Subcutaneous adipose tissue (tissue), 4 donors: ENCODE measurements around the gene ALDH9A1. TPM values are rescaled to one million over a fixed set of nuclear protein-coding genes. Genes with fewer than 3 reads are reported as not detected.

Experiments used
- total RNA-seq, 4 donors: library from RNA; depleted of rRNA; stranded (reverse); fragments of >200 nt; gene quantifications; one replicate each; pipeline ENCODE4 v1.1.0, GENCODE V29; 2016
- TF ChIP-seq, protein P1 (sequence below): fragments of 450-650 bp; IDR thresholded peaks from one replicate; pipeline ENCODE4 v1.5.1; 2016; ENCODE audit warnings: low read depth, mild to moderate bottlenecking, control low read depth, antibody characterized with exemption, moderate library complexity

Gene ALDH9A1
- total RNA-seq, 4 donors from 2014 or later: 113 to 174 (median 150) TPM

DNA sequence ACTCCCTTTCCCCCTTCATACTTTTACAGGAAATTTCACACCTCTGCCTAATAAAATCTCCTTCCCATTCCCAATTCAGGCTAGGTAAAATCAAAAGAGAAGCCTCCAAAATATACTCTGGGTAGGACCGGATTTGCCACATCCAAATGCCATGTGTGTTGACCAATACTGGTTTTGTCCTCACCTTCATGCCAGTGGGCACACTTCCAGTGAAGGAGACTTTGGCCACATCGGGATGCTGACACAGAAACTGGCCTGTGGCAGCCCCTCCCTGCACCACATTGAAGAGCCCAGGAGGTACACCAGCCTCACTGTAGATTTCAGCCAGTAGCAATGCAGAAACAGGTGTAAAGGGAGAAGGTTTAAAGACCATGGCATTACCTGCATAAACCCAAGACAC is 18.1 kb downstream of the ALDH9A1 start:
- TF ChIP-seq, protein P1, sequence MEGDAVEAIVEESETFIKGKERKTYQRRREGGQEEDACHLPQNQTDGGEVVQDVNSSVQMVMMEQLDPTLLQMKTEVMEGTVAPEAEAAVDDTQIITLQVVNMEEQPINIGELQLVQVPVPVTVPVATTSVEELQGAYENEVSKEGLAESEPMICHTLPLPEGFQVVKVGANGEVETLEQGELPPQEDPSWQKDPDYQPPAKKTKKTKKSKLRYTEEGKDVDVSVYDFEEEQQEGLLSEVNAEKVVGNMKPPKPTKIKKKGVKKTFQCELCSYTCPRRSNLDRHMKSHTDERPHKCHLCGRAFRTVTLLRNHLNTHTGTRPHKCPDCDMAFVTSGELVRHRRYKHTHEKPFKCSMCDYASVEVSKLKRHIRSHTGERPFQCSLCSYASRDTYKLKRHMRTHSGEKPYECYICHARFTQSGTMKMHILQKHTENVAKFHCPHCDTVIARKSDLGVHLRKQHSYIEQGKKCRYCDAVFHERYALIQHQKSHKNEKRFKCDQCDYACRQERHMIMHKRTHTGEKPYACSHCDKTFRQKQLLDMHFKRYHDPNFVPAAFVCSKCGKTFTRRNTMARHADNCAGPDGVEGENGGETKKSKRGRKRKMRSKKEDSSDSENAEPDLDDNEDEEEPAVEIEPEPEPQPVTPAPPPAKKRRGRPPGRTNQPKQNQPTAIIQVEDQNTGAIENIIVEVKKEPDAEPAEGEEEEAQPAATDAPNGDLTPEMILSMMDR: no peak

DNA sequence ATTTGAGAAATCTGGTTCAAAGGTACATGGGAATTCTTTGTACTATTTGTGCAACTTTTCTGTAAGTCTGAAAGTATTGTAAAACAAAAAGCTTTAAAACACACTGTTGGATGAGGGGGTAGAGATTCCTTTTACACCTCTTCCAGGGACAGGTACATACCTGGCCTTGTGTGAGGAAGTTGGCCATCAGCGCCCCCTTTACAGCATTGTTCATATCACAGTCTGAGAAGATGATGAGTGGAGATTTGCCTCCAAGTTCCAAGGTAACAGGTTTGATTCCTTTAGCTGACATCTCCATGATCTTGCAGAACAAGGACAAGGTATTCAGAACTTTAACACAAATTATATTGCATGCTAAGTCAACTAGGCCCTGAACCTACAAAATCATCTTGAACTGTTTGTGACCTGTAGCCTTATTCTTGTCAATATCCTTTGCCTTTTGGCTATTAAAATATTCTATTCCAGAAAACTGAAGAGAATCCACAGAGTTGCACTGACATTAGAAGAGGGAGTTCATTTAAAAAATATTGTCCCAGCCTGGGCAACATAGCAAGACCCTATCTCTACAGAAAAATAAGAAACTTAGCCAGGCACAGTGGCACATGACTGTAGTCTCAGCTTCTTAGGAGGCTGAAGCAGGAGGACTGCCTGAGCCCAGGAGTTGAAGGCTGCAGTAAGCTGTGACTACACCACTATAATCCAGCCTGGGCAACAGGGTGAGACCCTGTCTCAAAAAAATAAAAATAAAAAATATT is 18.9 kb downstream of the ALDH9A1 start:
- TF ChIP-seq, protein P1: no peak

DNA sequence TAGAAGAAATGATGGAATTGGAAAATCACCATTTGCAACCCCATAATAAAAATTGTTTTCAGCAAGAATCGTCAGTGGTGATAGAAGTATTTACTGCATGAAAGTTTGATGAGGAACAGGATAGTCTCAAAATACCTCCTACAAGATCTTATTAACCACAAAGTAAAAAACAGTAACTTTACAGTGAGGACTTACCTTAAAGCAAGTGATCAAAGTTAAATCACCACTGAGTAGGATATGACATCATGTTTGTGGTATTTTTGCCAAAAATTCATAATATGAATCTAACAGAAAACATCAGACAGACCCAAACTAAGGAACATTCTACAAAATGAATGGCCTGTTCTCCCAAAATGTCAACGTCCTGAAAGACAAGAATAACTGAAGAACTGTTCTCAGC is 19.9 kb downstream of the ALDH9A1 start:
- TF ChIP-seq, protein P1: no peak

DNA sequence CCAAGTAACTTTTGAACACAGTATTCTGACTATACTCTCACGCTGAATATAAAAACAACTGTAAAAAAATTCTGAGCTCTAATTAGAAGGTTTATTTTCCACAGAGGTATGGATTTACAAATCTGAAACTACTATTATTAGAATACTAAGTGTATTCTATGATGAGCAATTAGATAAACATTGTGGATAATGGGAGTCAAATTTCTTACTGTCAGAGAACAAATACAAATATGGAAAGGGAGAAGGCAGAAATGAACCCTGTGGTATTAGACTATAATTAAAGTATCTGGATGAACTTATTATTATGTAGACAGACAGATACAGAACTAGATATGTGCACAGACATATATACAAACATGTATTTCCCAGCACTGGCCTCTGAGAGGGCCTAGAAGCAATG is 22.6 kb downstream of the ALDH9A1 start:
- TF ChIP-seq, protein P1: no peak

DNA sequence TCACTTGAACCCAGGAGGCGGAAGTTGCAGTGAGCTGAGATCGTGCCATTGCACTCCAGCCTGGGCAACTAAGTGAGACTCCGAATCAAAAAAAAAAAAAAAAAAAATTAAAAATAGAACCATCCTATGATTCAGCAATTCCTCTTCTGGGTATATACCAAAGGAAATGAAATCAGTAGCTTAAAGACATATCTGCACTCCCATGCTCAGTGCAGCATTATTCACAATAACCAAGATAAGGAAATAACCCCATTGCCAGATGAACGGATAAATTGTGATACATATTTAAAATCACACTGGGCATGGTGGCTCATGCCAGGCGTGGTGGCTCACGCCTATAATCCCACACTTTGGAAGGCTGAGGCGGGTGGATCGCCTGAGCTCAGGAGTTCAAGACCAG is 23.8 kb downstream of the ALDH9A1 start:
- TF ChIP-seq, protein P1: no peak

DNA sequence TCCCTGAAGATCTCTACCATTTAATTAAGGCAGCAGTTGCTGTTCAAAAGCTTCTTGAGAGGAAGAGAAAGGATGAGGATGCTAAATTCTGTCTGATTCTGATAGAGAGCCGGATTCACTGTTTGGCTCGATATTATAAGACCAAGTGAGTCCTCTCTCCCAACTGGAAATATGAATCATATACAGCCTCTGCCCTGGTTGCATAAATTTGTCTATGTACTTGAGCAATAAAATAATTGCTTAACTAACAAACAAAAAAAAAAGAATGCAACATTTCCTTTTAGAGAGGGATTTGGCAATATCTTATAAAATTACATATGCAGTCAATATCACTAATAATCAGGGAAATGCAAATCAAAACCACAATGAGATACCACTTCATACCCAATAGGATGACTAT is 26.8 kb downstream of the ALDH9A1 start:
- TF ChIP-seq, protein P1: no peak

DNA sequence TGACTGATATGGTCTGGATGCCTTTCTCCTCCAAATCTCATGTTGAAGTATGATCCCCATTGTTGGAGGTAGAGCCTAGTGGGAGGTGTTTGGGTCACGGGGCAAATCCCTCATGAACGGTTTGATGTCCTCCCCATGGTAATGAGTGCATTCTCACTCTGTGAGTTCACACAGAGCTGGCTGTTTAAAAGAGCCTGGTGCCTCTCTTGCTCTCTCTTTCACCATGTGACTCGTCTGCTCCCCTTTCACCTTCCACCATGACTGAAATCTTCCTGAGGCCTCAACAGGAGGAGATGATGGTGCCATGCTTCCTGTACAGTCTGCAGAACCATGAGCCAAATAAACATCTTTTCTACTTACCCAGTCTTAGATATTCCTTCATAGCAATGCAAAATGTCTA is 30.2 kb downstream of the ALDH9A1 start:
- TF ChIP-seq, protein P1: no peak
